HEK293T (cell line): ENCODE data around the gene CNNM2.

Experiments
- CTCF ChIA-PET: fragments of 350-600 bp; formaldehyde crosslinking; extraction: SDS; loops from one replicate; lab custom pipeline; 2021; ENCODE audit warnings: antibody characterized with exemption, inconsistent platforms; lab: Yijun Ruan, JAX
- POLR2A ChIA-PET: fragments of 350-600 bp; formaldehyde crosslinking; extraction: SDS; loops from one replicate; lab custom pipeline; 2020; ENCODE audit warnings: antibody characterized with exemption, inconsistent platforms; lab: Yijun Ruan, JAX
- DNase-seq: peaks from one replicate; pipeline ENCODE4 v3.0.0; 2012; ENCODE audit warnings: mixed read lengths; ENCODE audit errors: extremely low spot score
- ARNT ChIP-seq: fragments of 450-650 bp; IDR thresholded peaks from 2 replicates; pipeline ENCODE4 v1.6.1; 2017; ENCODE audit warnings: mild to moderate bottlenecking
- BHLHE40 ChIP-seq: fragments of 450-650 bp; IDR thresholded peaks from 2 replicates; pipeline ENCODE4 v1.6.1; 2016; ENCODE audit warnings: mild to moderate bottlenecking, moderate library complexity, borderline replicate concordance
- CTBP1 ChIP-seq: fragments of 450-650 bp; IDR thresholded peaks from 2 replicates; pipeline ENCODE4 v1.6.1; 2016; ENCODE audit warnings: borderline replicate concordance
- ELF4 ChIP-seq: fragments of 450-650 bp; IDR thresholded peaks from 2 replicates; pipeline ENCODE4 v1.6.1; 2017; ENCODE audit warnings: antibody characterized with exemption
- FOXA1 ChIP-seq: fragments of 450-650 bp; IDR thresholded peaks from 2 replicates; pipeline ENCODE4 v1.6.1; 2016; ENCODE audit warnings: mild to moderate bottlenecking
- FOXK2 ChIP-seq: fragments of 450-650 bp; IDR thresholded peaks from 2 replicates; pipeline ENCODE4 v1.6.1; 2016; ENCODE audit warnings: mild to moderate bottlenecking
- FOXM1 ChIP-seq: fragments of 450-650 bp; IDR thresholded peaks from 2 replicates; pipeline ENCODE4 v1.6.1; 2017; ENCODE audit warnings: mild to moderate bottlenecking, borderline replicate concordance
- HDGF ChIP-seq: fragments of 450-650 bp; IDR thresholded peaks from 2 replicates; pipeline ENCODE4 v1.6.1; 2017; ENCODE audit warnings: antibody characterized with exemption, borderline replicate concordance
- L3MBTL2 ChIP-seq: fragments of 450-650 bp; conservative IDR thresholded peaks from 2 replicates; pipeline ENCODE4 v1.6.1; 2016; ENCODE audit warnings: mild to moderate bottlenecking
- LEF1 ChIP-seq: fragments of 450-650 bp; IDR thresholded peaks from 2 replicates; pipeline ENCODE4 v1.6.1; 2017; ENCODE audit warnings: mild to moderate bottlenecking, borderline replicate concordance
- NFRKB ChIP-seq: fragments of 450-650 bp; IDR thresholded peaks from 2 replicates; pipeline ENCODE4 v1.6.1; 2016; ENCODE audit warnings: mild to moderate bottlenecking, moderate library complexity
- SP1 ChIP-seq: fragments of 450-650 bp; IDR thresholded peaks from 2 replicates; pipeline ENCODE4 v1.6.1; 2017
- SUZ12 ChIP-seq: fragments of 450-650 bp; IDR thresholded peaks from 2 replicates; pipeline ENCODE4 v1.6.1; 2016; ENCODE audit warnings: mild to moderate bottlenecking
- TARDBP ChIP-seq: fragments of 450-650 bp; IDR thresholded peaks from 2 replicates; pipeline ENCODE4 v1.6.1; 2016
- ZNF384 ChIP-seq: fragments of 450-650 bp; IDR thresholded peaks from 2 replicates; pipeline ENCODE4 v1.6.1; 2016
- TF ChIP-seq, protein P1 (sequence below): fragments of 450-650 bp; IDR thresholded peaks from 2 replicates; pipeline ENCODE4 v1.6.1; 2016

CNNM2 gene

DNA sequence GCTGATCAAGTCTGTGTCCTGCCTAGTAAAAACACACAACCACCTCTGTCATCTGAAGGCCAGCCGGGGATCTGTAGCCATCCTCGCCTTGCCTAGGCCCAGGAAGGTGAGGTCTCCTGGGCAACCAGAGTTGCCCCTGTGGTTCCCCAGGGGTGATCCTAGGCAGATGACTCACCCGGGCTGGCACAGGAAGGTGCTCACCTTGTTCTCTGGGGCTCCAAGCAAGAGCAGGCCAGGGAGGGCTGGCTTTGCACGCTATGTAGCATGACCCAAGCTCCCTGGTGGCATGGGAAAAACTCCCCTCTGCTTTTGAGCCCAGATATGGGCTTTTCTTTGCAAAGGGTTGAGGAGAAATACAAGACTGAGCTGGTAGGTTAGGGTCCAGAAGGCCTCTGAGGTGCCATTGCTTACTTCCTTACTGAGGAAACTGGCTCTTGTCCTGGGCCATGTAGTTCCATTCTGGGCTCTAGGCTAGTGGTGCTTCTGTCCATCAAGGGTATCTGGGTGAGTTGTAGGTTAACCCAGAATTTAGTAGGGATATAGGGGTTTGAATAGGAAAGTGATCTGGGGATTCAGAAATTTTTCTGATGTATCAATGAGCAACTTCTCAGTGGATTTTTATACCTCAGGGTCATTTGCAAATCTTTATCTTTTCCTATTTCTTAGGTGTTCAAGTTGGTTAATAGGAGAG, 162.9 kb downstream of the CNNM2 start:
- POLR2A ChIA-PET: no interaction called here
- CTCF ChIA-PET: interaction anchor here (1.6 kb wide), 1 partner anchor 164 kb away, joined by 7 read pairs; the partner anchor contains the start of gene CNNM2
- no peak for DNase-seq

DNA sequence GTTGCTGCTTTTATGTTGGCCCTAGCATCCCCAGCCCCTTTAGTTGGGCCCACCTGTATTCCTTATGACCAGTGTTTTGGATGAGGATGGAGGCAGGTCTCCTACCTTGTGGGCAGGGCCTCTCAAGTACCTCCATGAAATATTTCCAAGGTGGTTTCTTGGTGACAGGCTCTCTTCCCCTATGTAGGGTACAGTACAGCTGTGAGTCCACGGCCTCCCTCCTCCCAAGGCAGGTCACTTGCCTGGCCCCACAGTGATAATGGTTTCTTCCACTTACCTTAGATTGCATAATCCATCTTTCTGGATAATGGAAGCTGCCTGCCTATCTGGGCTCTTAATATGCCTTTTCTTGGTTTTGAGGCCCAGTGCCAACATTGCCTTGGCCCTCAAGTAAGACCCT, 164.6 kb downstream of the CNNM2 start:
- TF ChIP-seq FOXK2 (no peak), SUZ12 (no peak), ARNT (no peak), NFRKB (no peak), BHLHE40 (no peak), CTBP1 (no peak), SP1 (no peak), TARDBP (no peak), L3MBTL2 (no peak), ZNF384 (no peak), FOXM1 (no peak), HDGF (no peak), LEF1 (no peak), ELF4 (no peak)
- no peak for DNase-seq
- ChIA-PET POLR2A (no interaction called here), CTCF (interaction anchor here (0.6 kb wide), 1 partner anchor 12 kb away, joined by 3 read pairs; no protein-coding TSS in a partner anchor)

More for the DNA sequence above, 162.9 kb downstream of the CNNM2 start:
- TF ChIP-seq L3MBTL2 (no peak), SP1 (no peak), FOXA1 (no peak), BHLHE40 (no peak), LEF1 (no peak), FOXM1 (no peak), HDGF (no peak), ELF4 (no peak), TARDBP (no peak), NFRKB (no peak), ARNT (no peak), SUZ12 (no peak)
- TF ChIP-seq, protein P1, sequence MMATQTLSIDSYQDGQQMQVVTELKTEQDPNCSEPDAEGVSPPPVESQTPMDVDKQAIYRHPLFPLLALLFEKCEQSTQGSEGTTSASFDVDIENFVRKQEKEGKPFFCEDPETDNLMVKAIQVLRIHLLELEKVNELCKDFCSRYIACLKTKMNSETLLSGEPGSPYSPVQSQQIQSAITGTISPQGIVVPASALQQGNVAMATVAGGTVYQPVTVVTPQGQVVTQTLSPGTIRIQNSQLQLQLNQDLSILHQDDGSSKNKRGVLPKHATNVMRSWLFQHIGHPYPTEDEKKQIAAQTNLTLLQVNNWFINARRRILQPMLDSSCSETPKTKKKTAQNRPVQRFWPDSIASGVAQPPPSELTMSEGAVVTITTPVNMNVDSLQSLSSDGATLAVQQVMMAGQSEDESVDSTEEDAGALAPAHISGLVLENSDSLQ: no peak

DNA sequence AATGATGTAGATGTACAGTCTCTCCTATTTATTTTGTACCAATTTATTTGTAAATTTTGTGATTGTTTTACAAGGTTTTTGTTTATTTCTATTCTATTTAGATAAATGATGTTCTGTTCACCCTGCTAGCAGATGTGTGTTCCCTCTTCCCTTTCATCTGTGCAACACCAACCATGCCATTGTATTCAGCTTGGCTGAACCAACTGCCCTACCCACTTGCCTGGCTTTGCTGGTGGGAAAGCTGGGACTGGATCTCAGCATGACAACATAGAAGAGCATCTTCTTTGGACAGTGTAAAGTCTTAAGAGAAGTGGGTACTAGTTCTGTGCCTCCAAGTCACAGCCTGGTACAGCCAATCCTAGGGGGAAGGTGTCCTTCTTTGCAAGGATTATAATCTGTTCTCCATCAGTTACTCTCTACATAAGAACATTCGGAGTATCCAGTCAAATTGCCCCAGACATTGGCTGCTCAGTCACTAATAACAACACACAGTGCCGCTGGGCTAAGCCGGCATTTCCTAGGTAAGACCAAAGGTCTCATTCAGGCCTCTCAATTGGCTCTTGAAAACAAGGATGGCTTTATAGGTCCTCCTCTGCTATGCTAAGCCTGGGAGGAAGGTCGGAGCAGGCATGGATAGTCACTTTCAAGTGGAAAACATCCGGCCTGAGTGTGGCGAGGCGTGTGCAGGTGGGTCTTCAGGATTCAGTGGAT, 165.3 kb downstream of the CNNM2 start:
- ChIA-PET POLR2A (no interaction called here), CTCF (interaction anchor here (0.6 kb wide), 1 partner anchor 11 kb away, joined by 3 read pairs; no protein-coding TSS in a partner anchor)
- no peak for DNase-seq
- TF ChIP-seq NFRKB: no peak
- no peak for TF ChIP-seq CTBP1
- TF ChIP-seq FOXM1: no peak
- no peak for TF ChIP-seq ELF4
- TF ChIP-seq, protein P1: no peak

DNA sequence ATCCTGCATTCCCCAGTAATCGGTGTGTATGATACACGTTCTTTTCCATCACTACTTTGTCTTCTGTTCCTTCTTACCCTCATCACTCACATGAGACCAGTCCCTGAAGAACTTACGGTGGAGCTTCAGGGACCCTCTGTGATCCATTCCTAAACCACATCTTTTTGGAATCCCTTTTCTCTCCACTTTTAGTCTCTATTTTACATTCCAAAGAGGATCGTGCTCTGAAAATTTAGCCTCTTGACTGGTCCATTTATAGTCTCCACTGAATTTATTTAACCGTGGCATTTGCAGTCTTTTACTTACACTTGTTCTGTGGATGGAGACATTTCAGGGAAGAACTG, 165.9 kb downstream of the CNNM2 start:
- ChIA-PET CTCF (no interaction called here), POLR2A (no interaction called here)
- no peak for DNase-seq
- TF ChIP-seq CTBP1: no peak
- no peak for TF ChIP-seq ZNF384
- TF ChIP-seq LEF1: no peak
- TF ChIP-seq SUZ12: no peak
- no peak for TF ChIP-seq HDGF
- no peak for TF ChIP-seq TARDBP
- no peak for TF ChIP-seq FOXM1
- TF ChIP-seq FOXA1: no peak
- TF ChIP-seq FOXK2: no peak
- TF ChIP-seq, protein P1: no peak
- TF ChIP-seq SP1: no peak
- no peak for TF ChIP-seq ELF4
- TF ChIP-seq NFRKB: no peak

DNA sequence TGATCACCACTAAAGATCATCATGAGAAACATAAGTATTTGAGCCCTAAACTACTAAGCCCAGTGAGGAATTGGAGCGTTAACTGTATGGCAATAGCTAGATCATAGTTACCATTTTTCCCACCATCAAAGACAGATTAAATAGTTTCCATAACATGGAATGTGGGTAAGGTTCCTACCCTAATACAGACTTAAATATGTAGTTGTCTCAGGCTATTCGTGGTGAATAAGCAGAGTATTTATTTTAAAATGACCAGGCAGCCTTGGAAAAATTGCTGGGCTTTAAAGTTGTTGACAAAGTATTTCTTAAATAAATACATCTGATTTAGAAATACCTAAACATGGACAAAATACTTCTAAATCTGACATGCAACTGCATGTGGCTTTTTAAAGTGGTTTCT, 168.2 kb downstream of the CNNM2 start:
- DNase-seq: no peak
- TF ChIP-seq FOXA1: no peak
- ChIA-PET POLR2A (no interaction called here), CTCF (no interaction called here)

DNA sequence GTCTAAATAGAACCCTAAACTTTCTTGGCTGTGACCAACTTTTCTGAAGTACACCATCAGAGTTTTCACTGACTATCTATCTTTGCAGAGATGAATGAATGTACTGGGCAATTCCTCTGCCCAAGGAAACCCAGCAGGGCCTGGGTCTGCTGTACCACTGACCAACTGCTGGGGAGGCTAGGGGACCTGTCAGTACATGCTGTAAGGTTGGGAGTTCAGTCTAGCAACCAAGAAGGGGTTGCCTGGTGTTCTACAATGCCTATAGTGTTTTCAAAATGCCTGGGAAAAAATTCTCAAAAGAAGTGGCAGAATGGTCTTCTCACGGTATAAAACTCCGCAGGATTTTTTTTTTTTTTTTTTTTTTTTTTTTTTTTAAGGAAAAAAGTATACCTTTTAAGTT, 168.7 kb downstream of the CNNM2 start:
- CTCF ChIA-PET: interaction anchor here (0.6 kb wide), 1 partner anchor 30 kb away, joined by 4 read pairs; no protein-coding TSS in a partner anchor
- no peak for DNase-seq
- POLR2A ChIA-PET: no interaction called here
- TF ChIP-seq, protein P1: no peak
- TF ChIP-seq SUZ12 (no peak), ELF4 (no peak), CTBP1 (no peak), FOXK2 (no peak), FOXA1 (no peak), HDGF (no peak), L3MBTL2 (no peak), NFRKB (no peak), ZNF384 (no peak), FOXM1 (no peak), TARDBP (no peak)
